Effector CD4-positive, alpha-beta T cell (primary cell): ENCODE data around the gene ANKRD6.

Experiments used
- DNase-seq: peaks from one replicate; pipeline ENCODE4 v3.0.0-alpha.2; 2020

ANKRD6 gene

GRCh38 chr6:89475634-89476033 lies 42.7 kb downstream of the ANKRD6 start:
- DNase-seq: no peak

- no peak for DNase-seq
These were observed 46.9 kb downstream of the ANKRD6 start for GRCh38 chr6:89479897-89480296.

GRCh38 chr6:89481695-89482094 lies 48.7 kb downstream of the ANKRD6 start:
- DNase-seq: no peak

DNA sequence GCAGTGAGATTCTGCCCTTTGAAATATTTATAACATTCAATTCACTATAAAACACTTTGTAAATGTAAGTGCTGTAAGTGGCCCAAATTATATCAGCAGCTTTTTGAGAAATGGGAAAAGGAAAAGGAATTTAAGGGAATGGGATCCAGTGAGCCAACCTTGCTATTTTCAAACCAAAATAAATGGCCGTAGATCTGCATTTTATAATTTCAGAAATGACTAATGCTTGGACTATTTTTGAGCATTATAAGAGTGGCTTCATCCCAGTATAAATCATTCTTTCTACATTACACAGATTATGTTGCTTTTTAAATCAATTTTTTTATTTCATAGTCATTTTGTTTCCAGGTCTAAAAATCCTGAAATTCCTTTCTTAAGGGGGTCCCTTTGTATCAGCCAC lies 49.2 kb downstream of the ANKRD6 start:
- no peak for DNase-seq

DNA sequence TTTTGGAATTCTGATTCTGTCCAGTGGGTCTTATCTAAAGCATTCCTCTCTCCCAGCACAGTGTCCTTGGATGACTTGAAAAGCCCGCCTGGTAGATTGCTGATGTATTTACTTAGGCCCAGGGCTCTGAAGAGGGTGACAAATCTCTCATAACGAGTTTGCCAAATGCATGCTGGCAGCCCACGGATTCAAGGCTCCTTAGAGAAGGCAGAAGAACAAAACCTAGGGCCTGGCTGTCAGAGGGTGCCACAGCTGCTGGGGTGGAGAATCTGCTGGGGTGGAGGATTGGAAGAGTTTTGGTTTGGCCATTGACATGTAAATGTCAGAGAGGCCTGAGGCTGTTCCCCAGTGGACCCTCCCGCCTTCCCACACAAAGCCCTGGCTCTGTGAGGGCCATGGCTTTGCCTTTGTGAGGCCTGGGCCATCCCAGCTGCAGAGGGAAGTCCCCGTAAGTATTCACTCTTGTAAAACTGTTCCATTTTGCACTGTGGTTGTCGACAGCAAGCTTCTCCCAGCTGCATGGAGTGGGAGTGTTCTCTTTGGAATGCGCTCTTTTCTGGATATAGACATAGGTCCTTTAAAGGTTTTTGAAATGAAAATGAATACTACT lies 50.3 kb downstream of the ANKRD6 start:
- DNase-seq: no peak

GRCh38 chr6:89485320-89485719 lies 52.4 kb downstream of the ANKRD6 start:
- DNase-seq: no peak

DNA sequence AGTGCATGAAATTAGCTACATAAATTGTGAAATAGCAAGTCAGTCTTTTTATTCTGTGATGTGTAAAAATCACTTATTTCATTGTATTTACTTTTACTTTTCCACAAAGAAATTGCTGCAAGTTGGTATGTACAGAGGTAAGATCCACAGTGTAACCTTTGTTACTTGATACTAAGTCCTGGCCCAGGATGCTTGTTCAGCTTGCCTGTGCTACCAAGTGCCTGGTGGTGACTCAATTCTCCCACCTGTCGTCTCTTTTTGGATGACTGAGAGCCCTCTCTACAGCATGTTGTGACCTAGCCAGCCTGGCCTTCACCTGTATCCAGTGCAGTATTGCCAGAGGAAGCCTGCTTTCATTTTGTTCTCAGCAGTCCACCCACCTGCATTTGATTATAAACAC lies 54.9 kb downstream of the ANKRD6 start:
- no peak for DNase-seq

DNA sequence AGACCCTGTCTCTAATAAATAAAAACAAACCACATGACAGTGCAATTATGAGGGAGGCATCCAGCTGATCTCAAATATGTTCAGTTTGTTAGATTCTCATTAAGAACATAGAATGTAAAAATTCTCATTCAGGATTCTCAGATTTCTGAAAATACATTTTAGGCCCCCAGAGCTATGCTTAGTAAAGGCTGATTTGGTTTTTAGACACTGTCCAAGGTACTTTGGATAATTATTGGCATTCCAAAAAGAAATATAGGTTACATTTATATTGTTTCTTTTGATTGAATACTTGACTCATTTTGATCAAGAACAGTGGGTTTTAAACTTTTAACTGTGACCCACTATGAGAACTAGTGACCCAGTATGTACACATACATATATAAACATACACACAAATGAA lies 55.5 kb downstream of the ANKRD6 start:
- no peak for DNase-seq

- no peak for DNase-seq
These were observed 56.1 kb downstream of the ANKRD6 start for GRCh38 chr6:89489078-89489477.

- no peak for DNase-seq
These were observed 59.2 kb downstream of the ANKRD6 start for GRCh38 chr6:89492025-89492640.

DNA sequence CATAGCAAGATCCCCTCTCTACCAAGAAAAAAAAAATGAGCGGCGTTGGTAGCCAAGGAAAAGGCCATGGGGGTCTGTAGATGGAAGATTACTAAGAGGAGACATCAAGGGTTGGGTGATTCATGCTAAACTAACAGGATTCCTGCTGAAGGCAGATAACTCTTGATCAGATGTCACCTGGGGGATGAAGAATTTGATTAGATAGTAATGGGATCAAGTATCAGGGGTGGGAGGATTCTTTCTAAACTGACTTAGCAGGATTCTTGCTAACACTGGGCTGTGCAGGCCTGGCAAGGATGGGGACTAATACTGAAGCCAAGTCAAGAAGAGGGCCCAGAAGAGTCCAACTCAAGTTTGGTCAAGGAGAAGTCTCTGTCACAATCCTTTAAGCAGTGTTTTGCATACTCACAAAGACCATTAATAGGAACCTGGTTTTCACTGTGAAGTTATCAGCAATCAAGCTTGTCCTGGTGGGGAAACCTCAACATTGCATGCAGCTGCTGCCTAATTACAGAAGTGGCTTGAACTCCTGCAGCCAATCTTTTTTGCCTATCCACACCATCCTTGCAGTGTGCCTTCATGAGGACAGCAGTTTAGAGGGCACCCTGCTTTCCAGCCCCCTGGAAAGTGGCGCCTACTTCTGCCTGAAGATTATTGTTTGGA lies 61.3 kb downstream of the ANKRD6 start:
- DNase-seq: no peak

DNA sequence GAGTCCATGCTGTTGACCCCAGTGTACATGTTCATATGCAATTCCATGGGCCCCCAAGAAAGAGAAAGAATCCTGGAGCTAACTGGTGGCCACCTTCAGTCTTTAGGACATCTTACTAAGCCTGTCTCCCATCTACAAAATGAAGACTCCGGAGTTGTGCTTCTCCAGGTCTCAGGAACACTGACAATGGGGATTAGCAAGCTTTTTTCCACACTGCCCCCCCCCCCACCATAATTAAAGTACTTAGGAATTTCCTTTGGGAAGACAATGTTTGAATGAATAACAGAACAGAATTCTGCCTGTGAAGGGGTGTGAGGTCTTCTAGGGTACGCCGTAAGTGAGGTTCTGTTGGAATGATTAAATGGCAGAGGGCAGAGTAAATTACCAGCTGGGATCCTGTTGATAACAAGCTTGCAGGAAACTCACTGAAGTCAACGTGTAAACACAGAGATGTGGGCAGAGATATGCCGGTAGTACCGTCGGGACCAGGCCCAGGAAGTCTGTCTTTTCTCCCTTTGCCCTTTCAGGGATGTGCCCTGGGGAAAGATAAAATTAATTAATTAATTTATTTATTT lies 63.1 kb downstream of the ANKRD6 start:
- DNase-seq: no peak

- DNase-seq: no peak
These were observed 67.7 kb downstream of the ANKRD6 start for GRCh38 chr6:89500611-89501010.

- no peak for DNase-seq
These were observed 68.3 kb downstream of the ANKRD6 start for GRCh38 chr6:89501222-89501621.

GRCh38 chr6:89501753-89502152 lies 68.8 kb downstream of the ANKRD6 start:
- no peak for DNase-seq

DNA sequence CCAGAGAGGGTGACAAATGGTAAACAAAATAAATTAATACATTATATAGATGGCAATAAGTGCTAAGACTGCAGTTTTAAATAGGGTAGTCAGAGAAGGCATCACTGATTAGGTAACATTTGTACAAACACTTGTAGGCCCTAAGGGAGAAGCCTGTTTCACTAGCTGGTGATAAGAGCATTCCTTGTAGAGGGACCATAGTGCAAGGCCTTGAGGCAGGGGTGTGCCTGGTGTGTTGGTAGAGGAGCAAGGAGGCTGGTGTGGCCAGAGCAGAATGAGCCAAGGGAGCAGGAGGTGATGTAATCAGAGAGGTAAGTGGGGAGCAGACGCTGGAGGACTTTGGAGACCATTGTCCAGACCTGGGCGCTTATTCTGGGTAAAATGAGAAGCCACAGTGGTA lies 70.7 kb downstream of the ANKRD6 start:
- no peak for DNase-seq

GRCh38 chr6:89505847-89506246 lies 72.9 kb downstream of the ANKRD6 start:
- no peak for DNase-seq

GRCh38 chr6:89506716-89507617 lies 74.0 kb downstream of the ANKRD6 start:
- no peak for DNase-seq

- no peak for DNase-seq
These were observed 76.0 kb downstream of the ANKRD6 start for GRCh38 chr6:89508755-89509563.

GRCh38 chr6:89509777-89510281 lies 76.9 kb downstream of the ANKRD6 start:
- no peak for DNase-seq

GRCh38 chr6:89510393-89510792 lies 77.4 kb downstream of the ANKRD6 start:
- DNase-seq: no peak
